ENCODE measurements around the gene CARMIL3.

DNA sequence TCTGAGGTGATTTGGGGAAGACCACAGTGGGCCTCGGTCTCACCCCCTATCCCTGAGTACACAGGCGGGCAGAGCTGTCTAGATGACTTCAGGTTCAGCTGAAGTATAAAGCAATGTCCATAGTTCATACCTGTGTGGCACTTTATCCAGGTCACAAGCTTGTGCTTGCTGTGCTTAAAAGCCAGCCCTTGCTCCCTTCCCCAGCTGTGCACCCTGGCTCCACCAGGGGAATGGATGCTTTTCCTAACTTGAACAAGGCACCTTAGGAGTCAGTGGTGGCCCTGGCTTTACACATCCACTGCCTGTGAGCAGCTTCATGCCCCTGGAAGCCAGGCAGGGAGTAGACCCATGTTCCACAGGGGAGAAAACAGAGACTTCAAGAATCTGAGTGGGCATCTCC, 5.5 kb downstream of the CARMIL3 start:
- TF ChIP-seq, protein P1, sequence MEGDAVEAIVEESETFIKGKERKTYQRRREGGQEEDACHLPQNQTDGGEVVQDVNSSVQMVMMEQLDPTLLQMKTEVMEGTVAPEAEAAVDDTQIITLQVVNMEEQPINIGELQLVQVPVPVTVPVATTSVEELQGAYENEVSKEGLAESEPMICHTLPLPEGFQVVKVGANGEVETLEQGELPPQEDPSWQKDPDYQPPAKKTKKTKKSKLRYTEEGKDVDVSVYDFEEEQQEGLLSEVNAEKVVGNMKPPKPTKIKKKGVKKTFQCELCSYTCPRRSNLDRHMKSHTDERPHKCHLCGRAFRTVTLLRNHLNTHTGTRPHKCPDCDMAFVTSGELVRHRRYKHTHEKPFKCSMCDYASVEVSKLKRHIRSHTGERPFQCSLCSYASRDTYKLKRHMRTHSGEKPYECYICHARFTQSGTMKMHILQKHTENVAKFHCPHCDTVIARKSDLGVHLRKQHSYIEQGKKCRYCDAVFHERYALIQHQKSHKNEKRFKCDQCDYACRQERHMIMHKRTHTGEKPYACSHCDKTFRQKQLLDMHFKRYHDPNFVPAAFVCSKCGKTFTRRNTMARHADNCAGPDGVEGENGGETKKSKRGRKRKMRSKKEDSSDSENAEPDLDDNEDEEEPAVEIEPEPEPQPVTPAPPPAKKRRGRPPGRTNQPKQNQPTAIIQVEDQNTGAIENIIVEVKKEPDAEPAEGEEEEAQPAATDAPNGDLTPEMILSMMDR (IDR thresholded peaks at IDR 0.05; ENCODE audit: insufficient read depth, low read depth, low read length), result no peak
- no peak for TF ChIP-seq EZH2 (IDR thresholded peaks at IDR 0.05; ENCODE audit: insufficient read depth, low read length)

All from astrocyte (in vitro differentiated cells and primary cell).